ENCODE measurements around the gene FMR1NB. TPM values are rescaled to one million over a fixed set of nuclear protein-coding genes. Genes with fewer than 3 reads are reported as not detected.

The FMR1NB gene
- total and polyA plus RNA-seq, 8 donors, result not detected

DNA sequence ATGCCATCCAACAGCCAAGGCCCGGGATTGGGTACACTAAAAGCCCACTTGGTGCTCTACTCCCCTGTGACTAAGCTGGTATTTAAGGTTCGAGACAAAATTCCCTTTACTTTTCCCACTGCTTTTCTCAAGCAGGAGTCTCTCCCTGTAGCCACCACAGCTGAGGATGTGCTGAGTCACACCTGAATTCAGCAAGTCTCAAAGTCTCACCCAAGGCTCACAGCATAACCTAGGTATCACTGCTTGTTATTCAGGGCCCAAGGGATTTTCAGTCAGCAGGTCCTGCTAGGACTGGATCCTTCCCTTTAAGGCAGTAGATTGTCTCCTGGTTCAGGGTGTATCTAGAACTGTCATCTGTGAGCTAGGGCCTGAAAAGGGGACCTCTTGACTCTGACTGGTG, 39.2 kb downstream of the FMR1NB start:
- no peak for DNase-seq
- Histone ChIP-seq H3K36me3 (no peaks in the 10 kb centered on the region), H3K27me3 (no peaks in the 10 kb centered on the region), H3K4me3 (no peak overlapping the region), H3K4me1 (no peaks in the 10 kb centered on the region), H3K9me3 (peaks cover 0 to 9% (median 0%) of the 10 kb centered on the region in 4 donors), H3K27ac (no peak overlapping the region)
- intact Hi-C loops (cut with DNase I; ENCODE audit: low total_unique reads), result no loop called here
- TF ChIP-seq POLR2AphosphoS5 (IDR thresholded peaks at IDR 0.05), result no peak
- TF ChIP-seq POLR2A (IDR thresholded peaks at IDR 0.05), result no peak
- TF ChIP-seq, protein P1, sequence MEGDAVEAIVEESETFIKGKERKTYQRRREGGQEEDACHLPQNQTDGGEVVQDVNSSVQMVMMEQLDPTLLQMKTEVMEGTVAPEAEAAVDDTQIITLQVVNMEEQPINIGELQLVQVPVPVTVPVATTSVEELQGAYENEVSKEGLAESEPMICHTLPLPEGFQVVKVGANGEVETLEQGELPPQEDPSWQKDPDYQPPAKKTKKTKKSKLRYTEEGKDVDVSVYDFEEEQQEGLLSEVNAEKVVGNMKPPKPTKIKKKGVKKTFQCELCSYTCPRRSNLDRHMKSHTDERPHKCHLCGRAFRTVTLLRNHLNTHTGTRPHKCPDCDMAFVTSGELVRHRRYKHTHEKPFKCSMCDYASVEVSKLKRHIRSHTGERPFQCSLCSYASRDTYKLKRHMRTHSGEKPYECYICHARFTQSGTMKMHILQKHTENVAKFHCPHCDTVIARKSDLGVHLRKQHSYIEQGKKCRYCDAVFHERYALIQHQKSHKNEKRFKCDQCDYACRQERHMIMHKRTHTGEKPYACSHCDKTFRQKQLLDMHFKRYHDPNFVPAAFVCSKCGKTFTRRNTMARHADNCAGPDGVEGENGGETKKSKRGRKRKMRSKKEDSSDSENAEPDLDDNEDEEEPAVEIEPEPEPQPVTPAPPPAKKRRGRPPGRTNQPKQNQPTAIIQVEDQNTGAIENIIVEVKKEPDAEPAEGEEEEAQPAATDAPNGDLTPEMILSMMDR (IDR thresholded peaks at IDR 0.05), result no peak
- no peak for TF ChIP-seq EP300 (IDR thresholded peaks at IDR 0.05)
- 46 to 82% (median 71%) methylated on average over 1 to 2 of the region's 2 CpGs for whole genome bisulfite sequencing, 5 donors

DNA sequence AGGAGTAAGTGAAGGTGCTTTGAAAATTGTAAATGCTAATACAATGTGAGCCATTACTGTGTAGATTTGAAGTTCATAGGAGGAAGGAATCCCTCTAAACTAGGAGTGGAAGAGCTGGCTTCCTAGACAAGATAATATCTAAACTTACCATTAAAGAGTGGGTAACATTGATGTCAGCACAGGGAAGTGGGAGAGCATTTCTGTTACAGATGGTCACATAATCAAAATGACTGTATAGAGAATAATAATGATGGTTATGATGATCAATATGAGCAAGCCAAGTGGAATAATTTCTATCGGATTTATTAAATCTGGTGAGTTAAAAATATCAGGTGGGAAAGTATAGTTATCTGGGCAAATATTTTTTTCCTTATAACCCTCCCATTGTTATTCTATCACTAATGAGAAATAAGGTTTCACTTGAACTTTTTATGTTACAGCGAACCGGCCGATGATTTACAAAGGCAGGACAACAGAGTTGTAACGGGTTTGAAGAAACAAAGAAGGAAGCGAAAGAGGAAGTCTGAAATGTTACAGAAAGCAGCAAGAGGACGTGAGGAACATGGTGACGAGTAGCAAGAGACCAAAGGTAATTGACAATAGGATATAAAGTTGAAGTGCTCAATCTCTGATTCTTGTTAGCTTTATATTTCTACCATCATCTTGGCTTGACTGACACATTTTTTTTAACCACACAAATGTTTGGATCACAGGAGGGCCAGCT, 43.5 kb downstream of the FMR1NB start:
- no peak for DNase-seq
- Histone ChIP-seq H3K4me3 (no peak overlapping the region), H3K27me3 (no peaks in the 10 kb centered on the region), H3K9me3 (no peaks in the 10 kb centered on the region), H3K4me1 (no peaks in the 10 kb centered on the region), H3K27ac (no peak overlapping the region), H3K36me3 (no peaks in the 10 kb centered on the region)
- intact Hi-C loops (cut with DNase I; ENCODE audit: low total_unique reads), result no loop called here
- 69 to 82% (median 77%) methylated on average over 8 of the region's 8 CpGs for WGBS, 5 donors
- TF ChIP-seq, protein P1 (IDR thresholded peaks at IDR 0.05), result no peak
- TF ChIP-seq POLR2AphosphoS5 (IDR thresholded peaks at IDR 0.05) (no peak), POLR2A (IDR thresholded peaks at IDR 0.05) (no peak), EP300 (IDR thresholded peaks at IDR 0.05) (no peak)

DNA sequence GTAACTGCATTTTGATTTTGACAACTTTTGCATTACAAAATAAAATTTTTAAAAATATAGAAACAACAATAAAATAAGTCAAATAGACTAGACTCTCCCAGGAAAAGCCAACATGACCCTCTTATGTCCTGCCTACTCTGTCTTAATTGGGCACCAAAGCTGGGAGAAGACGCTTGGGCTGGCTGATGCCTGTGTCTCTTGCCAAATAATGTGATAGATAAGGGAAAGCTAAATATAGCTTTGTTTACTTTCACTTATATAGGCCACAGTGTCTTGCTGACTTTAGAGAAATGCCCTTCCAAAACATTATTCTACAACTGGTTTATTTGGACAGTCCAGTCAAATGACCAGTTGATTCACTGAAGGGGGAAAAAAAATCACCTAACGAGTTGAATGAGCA, 54.2 kb downstream of the FMR1NB start:
- H3K27ac ChIP-seq, result no peak overlapping the region
- no peaks in the 10 kb centered on the region for H3K4me1 ChIP-seq
- H3K36me3 ChIP-seq, result no peaks in the 10 kb centered on the region
- WGBS, 5 donors, result 23 to 42% (median 27%) methylated on average over 2 of the region's 2 CpGs
- no peaks in the 10 kb centered on the region for H3K27me3 ChIP-seq
- intact Hi-C loops (cut with DNase I; ENCODE audit: low total_unique reads), result no loop called here
- no peak for DNase-seq
- no peak overlapping the region for H3K4me3 ChIP-seq
- TF ChIP-seq, protein P1 (IDR thresholded peaks at IDR 0.05), result no peak
- TF ChIP-seq POLR2A (IDR thresholded peaks at IDR 0.05) (no peak), EP300 (IDR thresholded peaks at IDR 0.05) (no peak), POLR2AphosphoS5 (IDR thresholded peaks at IDR 0.05) (no peak)
- no peaks in the 10 kb centered on the region for H3K9me3 ChIP-seq

DNA sequence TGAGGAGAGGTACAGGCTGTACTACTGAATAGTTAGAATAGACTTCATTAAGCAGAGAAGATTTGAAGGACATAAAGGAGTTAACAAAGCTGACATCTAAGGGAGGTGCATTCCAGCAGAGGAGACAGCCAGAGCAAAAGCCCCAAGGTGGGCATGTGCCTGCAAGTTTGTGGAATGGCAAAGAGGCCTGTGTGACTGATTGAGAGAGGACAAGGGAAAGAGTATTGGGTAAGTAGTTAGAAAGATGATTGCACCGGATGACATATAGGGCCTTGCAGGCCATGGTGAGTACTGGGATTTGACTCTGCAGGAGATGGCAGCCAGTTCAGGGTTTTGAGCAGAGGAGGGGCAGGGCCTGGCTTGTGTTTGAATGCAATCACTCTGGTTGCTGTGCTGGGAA, 55.9 kb downstream of the FMR1NB start:
- no peaks in the 10 kb centered on the region for H3K4me1 ChIP-seq
- H3K27ac ChIP-seq, result no peak overlapping the region
- intact Hi-C loops (cut with DNase I; ENCODE audit: low total_unique reads), result no loop called here
- H3K36me3 ChIP-seq, result no peaks in the 10 kb centered on the region
- DNase-seq, result no peak
- H3K27me3 ChIP-seq, result no peaks in the 10 kb centered on the region
- no peak overlapping the region for H3K4me3 ChIP-seq
- WGBS, 5 donors, result 78 to 100% (median 84%) methylated on average over 1 of the region's 1 CpG
- H3K9me3 ChIP-seq, result no peaks in the 10 kb centered on the region
- TF ChIP-seq, protein P1 (IDR thresholded peaks at IDR 0.05), result no peak
- TF ChIP-seq POLR2A (IDR thresholded peaks at IDR 0.05) (no peak), POLR2AphosphoS5 (IDR thresholded peaks at IDR 0.05) (no peak), EP300 (IDR thresholded peaks at IDR 0.05) (no peak)

Data from stomach (tissue), 9 donors.